22Rv1 (cell line): Measurements from ENCODE around the gene RUNX2.

ENCODE experiments used
- ZFX ChIP-seq: fragments of 450-650 bp; IDR thresholded peaks from 2 replicates; pipeline ENCODE4 v1.6.1; 2017; ENCODE audit warnings: antibody characterized with exemption, borderline replicate concordance
- TF ChIP-seq, protein P1 (sequence below): fragments of 450-650 bp; IDR thresholded peaks from 2 replicates; pipeline ENCODE4 v1.5.1; 2017; ENCODE audit warnings: mild to moderate bottlenecking

DNA sequence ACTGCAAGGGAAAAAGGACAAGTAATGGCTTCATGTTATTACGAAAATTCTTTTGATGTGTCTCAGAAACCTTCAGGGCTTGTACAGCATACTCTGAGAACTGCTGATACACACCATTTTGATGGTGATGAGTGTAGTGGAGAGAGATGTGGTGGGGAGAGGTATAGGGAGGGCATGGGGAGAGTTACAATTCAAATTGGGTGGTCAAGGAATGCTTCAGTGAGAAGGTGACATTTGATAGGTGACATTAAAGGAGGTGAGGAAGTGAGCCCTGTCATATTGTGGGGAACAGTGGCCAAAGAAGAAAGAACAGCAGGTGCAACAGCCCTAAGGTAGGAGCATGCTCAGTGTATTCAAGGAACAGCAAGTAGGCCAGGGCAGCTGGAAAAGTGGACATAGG lies 368.6 kb downstream of the RUNX2 start:
- TF ChIP-seq, protein P1, sequence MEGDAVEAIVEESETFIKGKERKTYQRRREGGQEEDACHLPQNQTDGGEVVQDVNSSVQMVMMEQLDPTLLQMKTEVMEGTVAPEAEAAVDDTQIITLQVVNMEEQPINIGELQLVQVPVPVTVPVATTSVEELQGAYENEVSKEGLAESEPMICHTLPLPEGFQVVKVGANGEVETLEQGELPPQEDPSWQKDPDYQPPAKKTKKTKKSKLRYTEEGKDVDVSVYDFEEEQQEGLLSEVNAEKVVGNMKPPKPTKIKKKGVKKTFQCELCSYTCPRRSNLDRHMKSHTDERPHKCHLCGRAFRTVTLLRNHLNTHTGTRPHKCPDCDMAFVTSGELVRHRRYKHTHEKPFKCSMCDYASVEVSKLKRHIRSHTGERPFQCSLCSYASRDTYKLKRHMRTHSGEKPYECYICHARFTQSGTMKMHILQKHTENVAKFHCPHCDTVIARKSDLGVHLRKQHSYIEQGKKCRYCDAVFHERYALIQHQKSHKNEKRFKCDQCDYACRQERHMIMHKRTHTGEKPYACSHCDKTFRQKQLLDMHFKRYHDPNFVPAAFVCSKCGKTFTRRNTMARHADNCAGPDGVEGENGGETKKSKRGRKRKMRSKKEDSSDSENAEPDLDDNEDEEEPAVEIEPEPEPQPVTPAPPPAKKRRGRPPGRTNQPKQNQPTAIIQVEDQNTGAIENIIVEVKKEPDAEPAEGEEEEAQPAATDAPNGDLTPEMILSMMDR, result no peak
- TF ChIP-seq ZFX, result no peak
